ENCODE measurements around the gene CCP110. TPM values are rescaled to one million over a fixed set of nuclear protein-coding genes. Genes with fewer than 3 reads are reported as not detected.
A peak's percentile ranks its signal among the peaks of the same experiment; 100 is the strongest.

CCP110 gene
- total and polyA plus RNA-seq, 2 donors from 2014 or later: 3.5 to 14.5 TPM

DNA sequence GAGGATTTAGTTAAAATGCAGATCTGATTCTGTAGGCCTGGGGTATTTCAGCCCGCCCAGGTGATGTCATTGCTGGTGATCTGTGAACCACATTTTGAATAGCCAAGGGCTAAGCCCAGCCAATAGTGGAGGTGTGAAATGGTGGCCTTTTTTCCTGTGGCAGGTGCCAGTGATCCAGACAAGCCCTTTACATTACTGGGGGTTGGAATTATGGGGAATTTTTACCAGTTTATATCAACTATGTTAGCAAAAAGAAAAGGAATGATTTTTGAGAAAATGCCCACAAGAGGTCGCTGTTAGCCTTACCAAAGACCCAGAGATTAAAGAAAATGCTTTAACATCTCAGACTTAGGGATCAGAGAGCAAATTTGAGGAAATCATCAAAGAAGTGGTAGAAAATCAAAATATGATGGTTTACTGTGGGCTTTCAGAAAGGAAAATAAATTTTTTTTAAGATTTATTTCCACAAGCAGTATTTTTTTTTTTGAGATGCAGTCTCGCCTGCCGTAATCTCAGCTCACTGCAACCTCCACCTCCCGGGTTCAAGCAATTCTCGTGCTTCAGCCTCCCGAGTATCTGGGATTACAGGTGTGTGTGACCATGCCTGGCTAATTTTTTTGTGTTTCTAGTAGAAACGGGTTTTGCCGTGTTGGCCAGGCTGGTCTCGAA, 35.6 kb downstream of the CCP110 start:
- peak in 2 of 5 donors; percentile 60 to 72 for DNase-seq
- no peak for FAIRE-seq

GRCh38 chr16:19560078-19560477, 36.3 kb downstream of the CCP110 start:
- TF ChIP-seq CTCF (IDR thresholded peaks at IDR 0.05; ENCODE audit: borderline replicate concordance, extremely low read depth, insufficient read depth): no peak
- DNase-seq (no peak), FAIRE-seq (no peak)
- Histone ChIP-seq H3K27ac (ENCODE audit: low read depth in 2 of 2, low read length in 2 of 2) (no peak overlapping the region), H3K4me3 (ENCODE audit: low read length in 3 of 3) (no peak overlapping the region), H3K36me3 (ENCODE audit: control insufficient read depth in 2 of 3, insufficient read depth in 3 of 3, low read length in 3 of 3) (peaks cover 0 to 3% (median 0%) of the 10 kb centered on the region in 3 donors), H3K9ac (ENCODE audit: low read length in 3 of 3) (no peak overlapping the region), H3K27me3 (ENCODE audit: control insufficient read depth, insufficient read depth, low read length) (no peaks in the 10 kb centered on the region), H3K4me1 (ENCODE audit: control insufficient read depth in 2 of 3, insufficient read depth in 2 of 3, low read depth in 1 of 3, low read length in 3 of 3) (peaks cover 0 to 5% (median 3%) of the 10 kb centered on the region in 3 donors), H3K9me3 (ENCODE audit: control insufficient read depth in 2 of 3, insufficient read depth in 1 of 3, low read length in 3 of 3) (no peaks in the 10 kb centered on the region)
- intact Hi-C loops (cut with DNase I): no loop called here

More for the DNA sequence above, 35.6 kb downstream of the CCP110 start:
- H3K27me3 ChIP-seq (ENCODE audit: control insufficient read depth, insufficient read depth, low read length): no peaks in the 10 kb centered on the region
- H3K4me1 ChIP-seq (ENCODE audit: control insufficient read depth in 2 of 3, insufficient read depth in 2 of 3, low read depth in 1 of 3, low read length in 3 of 3): peaks cover 0 to 5% (median 3%) of the 10 kb centered on the region in 3 donors
- H3K9ac ChIP-seq (ENCODE audit: low read length in 3 of 3): no peak overlapping the region
- H3K9me3 ChIP-seq (ENCODE audit: control insufficient read depth in 2 of 3, insufficient read depth in 1 of 3, low read length in 3 of 3): no peaks in the 10 kb centered on the region
- peak; percentile 51 for TF ChIP-seq CTCF (IDR thresholded peaks at IDR 0.05; ENCODE audit: borderline replicate concordance, extremely low read depth, insufficient read depth)
- no peaks in the 10 kb centered on the region for H3K36me3 ChIP-seq (ENCODE audit: control insufficient read depth in 2 of 3, insufficient read depth in 3 of 3, low read length in 3 of 3)
- intact Hi-C loops (cut with DNase I): no loop called here
- H3K4me3 ChIP-seq (ENCODE audit: low read length in 3 of 3): no peak overlapping the region
- no peak overlapping the region for H3K27ac ChIP-seq (ENCODE audit: low read depth in 2 of 2, low read length in 2 of 2)

- Histone ChIP-seq H3K9me3 (ENCODE audit: control insufficient read depth in 2 of 3, insufficient read depth in 1 of 3, low read length in 3 of 3) (no peaks in the 10 kb centered on the region), H3K4me3 (ENCODE audit: low read length in 3 of 3) (no peak overlapping the region), H3K4me1 (ENCODE audit: control insufficient read depth in 2 of 3, insufficient read depth in 2 of 3, low read depth in 1 of 3, low read length in 3 of 3) (no peaks in the 10 kb centered on the region), H3K36me3 (ENCODE audit: control insufficient read depth in 2 of 3, insufficient read depth in 3 of 3, low read length in 3 of 3) (peaks cover 0 to 18% (median 2%) of the 10 kb centered on the region in 3 donors), H3K9ac (ENCODE audit: low read length in 3 of 3) (no peak overlapping the region), H3K27me3 (ENCODE audit: control insufficient read depth, insufficient read depth, low read length) (no peaks in the 10 kb centered on the region), H3K27ac (ENCODE audit: low read depth in 2 of 2, low read length in 2 of 2) (no peak overlapping the region)
- intact Hi-C loops (cut with DNase I): no loop called here
- no peak for TF ChIP-seq CTCF (IDR thresholded peaks at IDR 0.05; ENCODE audit: borderline replicate concordance, extremely low read depth, insufficient read depth)
- DNase-seq (no peak), FAIRE-seq (no peak)
Measured at GRCh38 chr16:19563377-19563776, 39.6 kb downstream of the CCP110 start.

Data from kidney (tissue), 14 donors.